Brain microvascular endothelial cell (primary cell): Measurements from ENCODE around the gene THSD4.

Experiments used
- DNase-seq: peaks from one replicate; pipeline ENCODE4 v3.0.0-alpha.2; 2020
- H3K27ac ChIP-seq: fragments of 250-450 bp; sonication (Bioruptor Pico); 2 replicates; pipeline ENCODE4 v1.5.1; 2020; ENCODE audit warnings: mild to moderate bottlenecking, moderate library complexity
- H3K27me3 ChIP-seq: fragments of 250-450 bp; sonication (Bioruptor Pico); replicated peaks from 2 replicates; pipeline ENCODE4 v1.5.1; 2020; ENCODE audit warnings: mild to moderate bottlenecking
- H3K36me3 ChIP-seq: fragments of 250-450 bp; sonication (Bioruptor Pico); replicated peaks from 2 replicates; pipeline ENCODE4 v1.5.1; 2020; ENCODE audit warnings: mild to moderate bottlenecking
- H3K4me3 ChIP-seq: 2 replicates; pipeline ENCODE4 v1.5.1; 2011; ENCODE audit warnings: low read depth, mild to moderate bottlenecking, control low read depth, low read length, moderate library complexity
- in situ Hi-C: cut with HindIII; loops from 2 replicates; pipeline ENCODE4 v1.10.0; 2017; ENCODE audit warnings: low sequenced_read_pairs, low pct_ligation_motif_present
- TF ChIP-seq, protein P1 (sequence below): IDR thresholded peaks from 2 replicates; pipeline ENCODE4 v1.5.1; 2011; ENCODE audit warnings: low read depth, mild to moderate bottlenecking, moderate library complexity, low read length, control low read depth, inconsistent platforms; ENCODE audit errors: missing control alignments

Gene THSD4

DNA sequence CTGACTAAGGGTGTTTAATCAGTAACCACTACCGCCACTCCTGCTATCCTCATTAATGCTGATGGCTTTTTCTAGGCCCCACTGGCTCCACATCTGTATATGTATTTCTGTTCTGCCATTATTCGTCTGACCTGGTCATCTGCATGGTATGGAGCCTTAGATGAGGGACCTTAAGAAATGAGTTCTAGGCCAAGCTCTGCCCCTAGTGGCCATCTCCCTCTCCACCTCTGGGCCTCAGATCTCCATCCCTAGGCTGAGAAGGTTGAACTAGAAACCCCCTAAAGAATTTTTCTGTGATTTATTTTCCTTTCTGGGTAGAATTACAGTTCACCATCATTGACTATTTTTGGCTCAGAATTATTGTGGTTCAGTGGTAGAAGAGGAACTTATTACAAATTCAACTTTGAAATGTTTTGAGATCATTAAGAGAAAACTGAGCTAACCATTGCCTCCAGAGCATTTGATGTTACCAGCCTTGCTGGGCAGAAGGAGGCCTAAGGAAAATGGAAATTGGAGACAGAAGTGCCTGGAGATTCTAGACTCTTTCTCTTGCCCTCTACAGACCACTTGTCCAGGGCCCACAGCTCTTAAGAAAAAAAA lies 369.9 kb downstream of the THSD4 start:
- Histone ChIP-seq H3K36me3 (no peaks in the 10 kb centered on the region), H3K27ac (no peak overlapping the region), H3K27me3 (no peaks in the 10 kb centered on the region), H3K4me3 (no peak overlapping the region)
- in situ Hi-C loops = no loop called here
- no peak for DNase-seq
- TF ChIP-seq, protein P1, sequence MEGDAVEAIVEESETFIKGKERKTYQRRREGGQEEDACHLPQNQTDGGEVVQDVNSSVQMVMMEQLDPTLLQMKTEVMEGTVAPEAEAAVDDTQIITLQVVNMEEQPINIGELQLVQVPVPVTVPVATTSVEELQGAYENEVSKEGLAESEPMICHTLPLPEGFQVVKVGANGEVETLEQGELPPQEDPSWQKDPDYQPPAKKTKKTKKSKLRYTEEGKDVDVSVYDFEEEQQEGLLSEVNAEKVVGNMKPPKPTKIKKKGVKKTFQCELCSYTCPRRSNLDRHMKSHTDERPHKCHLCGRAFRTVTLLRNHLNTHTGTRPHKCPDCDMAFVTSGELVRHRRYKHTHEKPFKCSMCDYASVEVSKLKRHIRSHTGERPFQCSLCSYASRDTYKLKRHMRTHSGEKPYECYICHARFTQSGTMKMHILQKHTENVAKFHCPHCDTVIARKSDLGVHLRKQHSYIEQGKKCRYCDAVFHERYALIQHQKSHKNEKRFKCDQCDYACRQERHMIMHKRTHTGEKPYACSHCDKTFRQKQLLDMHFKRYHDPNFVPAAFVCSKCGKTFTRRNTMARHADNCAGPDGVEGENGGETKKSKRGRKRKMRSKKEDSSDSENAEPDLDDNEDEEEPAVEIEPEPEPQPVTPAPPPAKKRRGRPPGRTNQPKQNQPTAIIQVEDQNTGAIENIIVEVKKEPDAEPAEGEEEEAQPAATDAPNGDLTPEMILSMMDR = peak; percentile 72

DNA sequence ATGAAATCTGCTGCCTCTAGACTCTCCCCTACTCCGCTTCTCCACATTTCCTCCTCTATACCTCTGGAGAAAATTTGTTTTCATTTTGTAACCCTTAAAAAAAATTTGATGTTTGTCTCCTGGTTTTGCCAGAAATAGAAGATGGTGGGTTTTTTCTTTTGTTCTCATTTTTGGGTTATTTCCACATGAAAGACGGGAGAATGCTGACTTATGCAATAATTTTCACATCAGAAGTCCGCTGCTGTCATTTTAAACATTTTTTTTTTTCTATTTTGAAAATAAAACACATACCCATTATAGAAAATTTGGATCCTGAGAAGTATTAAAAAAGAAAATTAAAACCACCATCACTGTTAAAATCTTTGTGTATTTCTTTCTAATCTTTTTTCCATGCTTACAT lies 374.3 kb downstream of the THSD4 start:
- TF ChIP-seq, protein P1 = no peak
- H3K4me3 ChIP-seq = no peak overlapping the region
- no peaks in the 10 kb centered on the region for H3K27me3 ChIP-seq
- no peak for DNase-seq
- in situ Hi-C loops = no loop called here
- no peaks in the 10 kb centered on the region for H3K36me3 ChIP-seq
- no peak overlapping the region for H3K27ac ChIP-seq

DNA sequence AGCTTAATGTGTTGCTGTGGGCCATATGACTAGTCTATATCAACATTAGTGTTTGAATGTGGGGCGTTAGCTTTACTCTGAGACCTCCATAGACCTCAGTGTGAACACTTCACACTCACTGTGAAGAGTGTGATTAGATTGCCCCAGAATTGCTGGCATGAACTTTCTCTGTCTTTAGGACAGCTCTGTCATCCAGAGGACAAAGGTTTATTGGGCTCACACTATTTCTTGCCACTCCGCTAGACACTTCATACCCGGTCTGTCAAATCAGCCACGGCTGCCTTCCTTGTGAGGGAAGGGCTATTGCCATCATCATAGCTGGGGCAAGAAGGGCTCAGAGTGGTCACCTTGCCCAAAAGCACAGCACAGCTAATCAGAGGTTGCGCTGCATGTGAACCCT lies 378.3 kb downstream of the THSD4 start:
- DNase-seq = no peak
- H3K27ac ChIP-seq = no peak overlapping the region
- H3K4me3 ChIP-seq = no peak overlapping the region
- no peaks in the 10 kb centered on the region for H3K36me3 ChIP-seq
- TF ChIP-seq, protein P1 = no peak
- in situ Hi-C loops = no loop called here
- H3K27me3 ChIP-seq = no peaks in the 10 kb centered on the region

DNA sequence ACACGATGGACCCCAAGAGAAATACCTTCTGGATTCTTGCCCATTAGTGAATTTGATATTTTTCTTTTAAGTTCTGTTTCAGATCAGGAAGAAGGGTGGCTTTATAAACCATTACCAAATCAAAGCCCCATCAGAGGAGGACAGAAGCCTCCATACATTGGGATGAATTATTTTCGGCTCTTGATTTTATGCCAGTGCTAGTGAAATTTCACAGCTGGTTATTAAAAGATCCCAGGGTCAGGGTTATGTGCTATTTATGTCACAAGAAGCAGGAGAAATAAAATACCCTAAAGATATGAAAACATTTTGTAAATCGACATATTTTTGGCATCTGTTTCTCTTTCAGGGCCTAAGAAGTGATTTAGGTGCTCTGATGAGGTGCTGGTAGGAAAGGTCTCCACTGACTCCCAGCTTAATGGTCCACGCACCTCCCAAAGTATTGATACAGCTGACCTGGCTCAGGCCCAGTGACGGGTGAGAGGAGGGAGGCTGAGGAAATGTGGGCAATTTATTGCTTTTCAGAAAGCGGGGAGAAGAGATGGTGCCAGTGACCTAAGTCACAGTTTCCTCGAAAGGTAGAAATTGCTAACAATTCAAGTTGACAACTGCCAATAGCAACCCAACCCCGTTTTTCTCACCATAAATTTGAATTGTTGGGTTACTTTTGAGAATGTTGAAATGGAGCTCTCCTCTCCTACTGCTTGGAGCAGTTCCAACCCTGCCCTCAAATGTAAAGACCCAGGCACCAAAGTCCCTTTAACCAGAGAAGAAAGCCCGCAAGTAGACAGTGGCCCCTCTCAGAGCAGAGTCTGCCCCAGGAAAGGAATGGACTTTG lies 379.5 kb downstream of the THSD4 start:
- Histone ChIP-seq H3K27me3 (no peaks in the 10 kb centered on the region), H3K27ac (no peak overlapping the region), H3K4me3 (no peak overlapping the region), H3K36me3 (no peaks in the 10 kb centered on the region)
- no peak for DNase-seq
- TF ChIP-seq, protein P1 = no peak
- in situ Hi-C loops = no loop called here

DNA sequence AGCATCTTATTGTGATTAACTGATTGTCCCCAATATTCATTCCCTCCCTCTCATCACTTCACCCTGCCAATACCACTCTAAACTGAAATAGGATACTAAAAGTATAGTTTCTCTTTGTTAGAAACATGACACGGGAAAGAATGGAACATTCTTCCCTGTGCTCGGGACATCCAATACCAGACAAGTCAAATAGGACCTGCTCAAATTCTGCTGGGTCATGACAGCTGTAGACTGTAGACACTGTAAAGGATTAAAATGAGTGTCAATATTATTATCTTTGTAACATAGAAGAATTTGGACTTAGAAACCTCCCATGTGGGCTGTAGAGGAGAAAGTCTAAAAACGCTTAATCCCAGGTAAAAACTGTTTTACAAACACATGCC lies 380.1 kb downstream of the THSD4 start:
- in situ Hi-C loops = no loop called here
- TF ChIP-seq, protein P1 = no peak
- H3K36me3 ChIP-seq = no peaks in the 10 kb centered on the region
- DNase-seq = no peak
- no peak overlapping the region for H3K27ac ChIP-seq
- H3K27me3 ChIP-seq = no peaks in the 10 kb centered on the region
- no peak overlapping the region for H3K4me3 ChIP-seq
